HG03045 (cell line): ENCODE data around the gene MCF2L.

Source experiments
- ATAC-seq: cut with Tn5 transposase; IDR thresholded peaks from one replicate; pipeline ENCODE4 v1.9.1; 2021; ENCODE audit warnings: mild to moderate bottlenecking, moderate library complexity; ENCODE audit not compliant: unreplicated experiment

MCF2L gene

DNA sequence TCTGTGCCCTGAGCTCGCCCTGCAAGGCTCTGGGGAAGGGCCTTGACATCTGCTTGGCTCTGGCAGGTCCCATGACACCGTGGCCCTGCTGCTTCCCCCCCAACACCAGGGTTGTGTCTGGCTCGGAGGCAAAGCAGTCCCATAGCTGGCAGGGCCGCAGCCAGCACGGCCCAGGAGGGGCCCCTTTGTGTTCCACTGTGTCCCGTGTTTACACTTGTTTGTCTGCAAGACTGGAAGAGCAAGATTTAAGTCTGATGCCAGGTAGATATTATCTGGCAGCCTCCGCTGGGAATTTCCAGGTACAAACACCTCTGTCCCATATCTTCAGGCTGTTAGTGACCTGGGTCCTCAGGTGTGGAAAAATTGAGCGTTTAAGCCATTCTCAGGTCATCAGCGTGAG lies 44.3 kb downstream of the MCF2L start:
- no peak for ATAC-seq

DNA sequence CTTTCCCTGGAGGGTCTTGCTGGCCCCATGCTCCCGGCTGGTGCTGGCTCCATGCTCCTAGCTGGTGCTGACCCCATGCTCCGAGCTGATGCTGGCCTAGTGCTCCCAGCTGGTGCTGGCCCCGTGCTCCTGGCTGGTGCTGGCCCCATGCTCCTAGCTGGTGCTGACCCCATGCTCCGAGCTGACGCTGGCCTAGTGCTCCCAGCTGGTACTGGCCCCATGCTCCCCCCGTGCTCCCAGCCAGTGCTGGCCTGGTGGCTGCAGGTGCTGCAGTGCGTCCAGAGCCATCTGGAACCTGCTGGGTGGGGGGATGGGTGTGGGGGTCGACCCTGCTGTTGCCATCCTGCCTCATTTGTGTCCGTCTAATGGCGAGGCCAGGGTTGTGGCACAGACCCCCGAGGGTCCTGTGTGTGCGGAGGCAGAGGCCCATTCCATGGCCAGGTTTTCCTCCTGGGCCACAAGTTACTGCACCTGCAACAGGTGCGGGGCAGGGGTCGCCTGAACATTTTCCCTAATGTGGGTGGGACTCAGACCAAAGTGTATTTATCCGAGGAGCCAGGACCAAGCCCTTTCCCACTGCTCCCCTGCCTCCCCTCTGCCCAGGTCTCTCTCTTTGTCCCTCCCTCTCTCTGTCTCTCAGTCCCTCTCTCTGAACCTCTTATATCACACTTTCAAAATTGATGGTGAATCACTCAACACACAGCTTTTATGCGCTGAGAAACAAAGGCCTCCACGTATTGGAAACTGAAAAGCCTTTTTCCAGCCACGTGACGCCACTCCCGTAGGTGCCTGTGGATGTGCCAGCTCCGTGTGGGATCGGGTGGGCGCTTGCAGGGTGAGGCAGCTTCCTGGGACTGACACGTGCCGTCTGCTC lies 45.1 kb downstream of the MCF2L start:
- ATAC-seq, result no peak

DNA sequence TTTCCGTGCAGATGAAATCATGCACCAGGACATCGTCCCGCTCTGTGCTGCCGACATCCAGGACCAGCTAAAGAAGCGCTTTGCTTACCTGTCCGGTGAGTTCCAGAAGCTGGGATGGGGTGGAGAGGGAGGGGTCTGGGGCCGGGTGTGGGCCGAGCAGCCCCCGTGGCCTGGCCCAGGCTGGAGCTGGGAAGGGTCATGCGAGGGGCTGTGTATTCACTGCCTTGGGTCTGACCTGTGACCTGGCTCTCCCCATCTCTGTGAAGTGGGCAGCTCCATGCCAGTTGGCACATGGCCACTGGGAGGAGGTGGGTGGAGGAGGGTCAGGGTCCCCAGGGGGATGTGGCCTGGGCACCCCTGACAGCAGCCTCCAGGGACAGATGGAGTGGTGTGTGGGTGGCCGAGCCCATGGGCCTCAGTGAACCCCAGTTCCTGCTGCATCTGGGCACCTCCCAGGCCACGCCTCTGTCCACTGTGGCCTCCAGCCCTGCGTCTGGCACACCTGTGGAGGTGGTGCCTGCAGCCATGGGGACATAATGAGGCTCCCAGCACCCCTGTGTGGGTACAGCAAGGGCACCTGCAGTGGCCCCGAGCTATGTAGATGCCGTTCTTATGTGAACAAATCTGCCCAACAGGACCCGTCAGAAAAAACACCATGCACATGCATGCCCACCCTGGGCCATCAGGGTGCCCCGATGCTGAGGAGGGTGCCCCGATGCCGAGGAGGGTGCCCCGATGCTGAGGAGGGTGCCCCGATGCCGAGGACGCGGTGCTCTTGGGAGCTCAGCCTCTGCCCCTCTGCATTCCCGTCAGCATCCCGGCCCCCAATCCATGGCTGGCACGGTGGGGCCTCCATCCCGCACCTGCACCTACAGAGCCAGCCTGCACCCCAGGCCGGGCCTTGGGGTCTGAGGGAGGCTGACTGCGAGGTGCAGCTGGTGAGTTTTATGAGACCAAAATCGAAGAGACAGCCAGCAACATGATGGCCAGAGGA lies 46.0 kb downstream of the MCF2L start:
- no peak for ATAC-seq

DNA sequence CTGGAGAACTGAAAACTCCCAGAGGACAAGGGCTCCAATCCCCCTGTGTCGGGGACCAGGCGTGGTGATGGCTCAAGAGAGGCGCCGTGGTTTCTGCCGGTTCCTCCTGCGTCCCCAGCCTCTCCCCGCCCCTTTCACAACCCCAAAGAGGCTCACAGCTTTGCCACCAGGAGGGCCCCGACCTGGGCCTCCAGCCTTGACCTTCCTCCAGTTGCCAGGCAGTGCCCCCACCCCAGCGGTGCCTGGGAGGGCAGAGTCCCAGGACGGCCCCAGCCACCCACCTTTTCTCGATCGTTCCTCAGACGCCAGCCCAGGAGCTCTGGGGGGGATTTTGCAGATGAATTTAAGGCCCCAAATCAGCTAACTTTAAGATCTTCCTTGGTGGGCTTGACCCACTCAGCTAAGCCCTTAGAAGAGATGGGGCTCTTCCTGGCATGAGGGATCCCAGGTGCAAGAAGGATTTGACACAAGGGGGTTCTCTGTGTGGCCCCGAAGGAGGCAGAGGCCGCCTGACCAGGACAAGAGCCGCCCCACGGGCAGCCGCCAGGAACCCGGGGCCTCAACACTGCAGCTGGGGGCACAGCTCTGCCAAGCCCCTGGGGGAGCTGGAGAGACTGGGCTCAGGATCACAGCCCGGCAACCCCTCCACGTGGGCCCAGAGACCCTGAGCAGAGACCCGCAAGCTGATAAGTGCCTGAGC lies 47.0 kb downstream of the MCF2L start:
- no peak for ATAC-seq

DNA sequence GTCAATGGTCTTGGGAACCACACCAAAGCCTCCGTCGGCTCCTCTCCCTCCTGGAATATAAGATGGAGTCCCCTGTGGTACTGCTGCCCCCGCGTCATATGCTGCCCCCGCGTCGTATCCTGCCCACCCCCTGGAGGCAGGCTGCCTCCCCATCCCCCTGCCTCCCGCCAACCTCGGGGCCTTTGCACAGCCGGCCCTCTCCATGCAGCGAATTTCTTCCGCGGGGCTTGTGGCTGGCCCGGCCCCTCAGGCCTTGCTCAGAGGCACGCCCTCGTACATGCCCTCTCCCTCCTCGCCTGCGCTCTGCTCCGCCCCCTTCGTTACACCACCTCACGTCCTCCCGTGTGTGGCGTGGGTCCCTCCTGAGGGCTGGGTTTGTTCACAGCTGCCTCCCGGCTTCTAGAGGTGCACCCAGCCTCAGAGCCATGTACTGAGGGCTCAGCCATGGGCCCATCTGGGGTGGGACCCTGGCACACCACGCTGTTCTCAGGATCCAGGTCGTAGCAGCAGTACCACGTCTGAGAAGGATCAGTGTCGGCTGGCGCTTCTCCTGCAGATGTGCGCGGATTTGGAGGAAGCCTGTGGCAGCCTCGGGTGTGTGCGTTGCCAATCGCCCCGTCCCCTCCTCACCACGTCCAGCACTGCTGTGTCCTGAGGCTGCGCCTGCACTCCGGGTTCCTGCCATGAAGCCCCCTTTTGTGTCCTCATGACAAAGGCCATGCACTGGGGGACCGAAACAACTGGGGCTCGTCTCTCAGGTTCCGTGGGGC lies 47.7 kb downstream of the MCF2L start:
- ATAC-seq, result no peak

DNA sequence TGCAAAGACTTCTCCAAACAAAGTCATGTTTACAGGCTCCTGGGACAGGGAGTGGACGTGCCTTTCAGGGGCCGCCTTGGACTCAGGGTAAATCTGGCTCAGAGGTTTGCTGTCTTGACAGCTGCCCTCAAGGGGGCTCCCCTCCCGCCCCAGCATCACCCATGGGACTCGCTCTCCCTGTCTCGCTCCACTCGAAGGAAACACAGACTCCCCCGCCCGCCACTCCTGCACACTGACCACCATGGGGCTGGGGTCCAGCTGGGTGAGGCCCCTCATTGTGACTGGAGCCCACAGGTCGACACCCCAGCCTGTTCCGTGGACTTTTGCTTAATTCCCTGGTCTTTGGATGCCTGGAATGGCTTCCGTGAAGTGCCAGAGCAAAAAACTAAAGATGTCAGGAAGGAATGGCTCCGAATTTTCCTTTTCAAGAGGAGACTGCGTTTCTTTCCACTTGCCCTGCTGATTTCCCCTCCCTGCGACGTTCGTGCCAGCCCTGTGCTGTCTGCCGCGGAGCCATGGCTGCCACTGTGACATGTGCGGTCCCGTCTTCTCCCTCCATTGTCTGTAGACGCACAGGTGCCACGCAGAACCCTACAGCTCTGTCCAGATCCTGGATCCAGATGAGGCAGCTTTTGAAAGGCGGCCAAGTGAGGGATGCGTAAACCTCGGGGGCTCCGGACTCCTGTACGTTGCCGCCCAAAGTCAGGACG lies 48.6 kb downstream of the MCF2L start:
- ATAC-seq, result no peak

DNA sequence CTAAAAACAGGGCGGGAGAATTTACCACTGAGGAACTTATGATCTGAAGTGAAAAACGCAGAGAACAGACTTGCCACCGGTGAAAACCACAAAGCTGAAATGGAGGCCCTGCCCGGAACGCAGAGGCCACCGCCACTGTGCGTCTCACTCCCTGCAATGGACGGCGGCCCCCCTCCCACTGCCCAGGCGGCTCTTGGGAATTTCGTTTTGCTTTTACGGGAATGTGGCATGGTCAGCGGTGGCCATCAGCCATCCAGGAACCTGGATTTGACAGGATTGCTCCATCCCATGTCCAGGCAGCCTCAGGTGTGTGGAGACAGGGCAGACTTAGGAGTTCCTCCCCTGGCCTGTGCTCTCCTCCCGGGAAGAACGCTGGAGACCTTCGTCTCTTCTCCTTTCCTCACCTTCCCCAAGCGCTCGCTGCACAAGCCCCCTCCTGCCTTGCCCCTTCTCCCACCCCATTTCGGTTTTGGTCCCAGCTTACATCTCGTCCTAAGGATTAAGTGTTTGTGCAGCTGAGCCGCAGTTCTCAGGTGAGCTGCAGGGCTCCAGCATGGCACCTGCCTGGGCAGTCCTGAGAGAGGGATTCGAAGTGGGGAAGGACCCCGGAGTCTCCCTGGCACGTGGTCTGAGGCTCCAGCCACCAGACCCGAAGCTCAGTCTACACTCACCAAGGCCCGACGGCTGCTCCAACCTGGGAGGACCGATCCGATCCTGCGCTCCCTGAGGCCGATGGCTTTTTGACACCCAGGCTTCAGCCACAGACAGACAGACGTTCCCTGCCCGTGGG lies 49.9 kb downstream of the MCF2L start:
- ATAC-seq, result no peak

DNA sequence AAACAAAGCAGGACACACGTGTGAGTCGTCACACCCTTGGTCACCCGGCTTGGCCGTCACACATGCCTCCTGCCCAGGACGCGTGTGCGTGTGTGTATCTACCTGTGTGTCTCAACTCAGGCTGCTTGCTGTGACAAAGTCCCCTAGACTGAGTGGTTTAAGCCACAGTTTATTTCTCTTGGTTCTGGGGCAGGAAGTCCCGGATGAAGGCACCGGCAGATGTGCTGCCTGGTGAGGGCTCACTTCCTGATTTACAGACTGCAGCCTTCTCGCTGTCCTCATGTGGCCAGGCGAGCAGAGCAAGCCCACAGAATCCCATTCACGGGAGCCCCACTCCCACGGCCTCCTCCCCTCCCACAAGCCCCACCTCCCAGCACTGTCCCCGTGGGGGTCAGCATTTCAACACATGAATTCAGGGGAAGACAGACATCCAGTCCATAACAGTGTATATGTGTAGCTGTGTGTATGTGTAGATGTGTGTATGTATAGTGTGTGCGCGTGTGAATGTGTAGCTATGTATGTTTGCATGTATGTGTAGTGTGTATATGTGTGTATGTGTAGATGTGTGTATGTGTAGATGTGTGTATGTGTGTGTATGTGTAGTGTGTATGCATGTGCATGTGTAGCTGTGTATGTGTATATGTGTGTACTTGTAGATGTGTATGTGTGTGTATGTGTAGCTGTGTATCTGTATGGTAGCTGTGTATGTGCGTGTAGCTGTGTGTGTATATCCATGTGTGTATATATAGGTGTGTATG lies 51.5 kb downstream of the MCF2L start:
- no peak for ATAC-seq

DNA sequence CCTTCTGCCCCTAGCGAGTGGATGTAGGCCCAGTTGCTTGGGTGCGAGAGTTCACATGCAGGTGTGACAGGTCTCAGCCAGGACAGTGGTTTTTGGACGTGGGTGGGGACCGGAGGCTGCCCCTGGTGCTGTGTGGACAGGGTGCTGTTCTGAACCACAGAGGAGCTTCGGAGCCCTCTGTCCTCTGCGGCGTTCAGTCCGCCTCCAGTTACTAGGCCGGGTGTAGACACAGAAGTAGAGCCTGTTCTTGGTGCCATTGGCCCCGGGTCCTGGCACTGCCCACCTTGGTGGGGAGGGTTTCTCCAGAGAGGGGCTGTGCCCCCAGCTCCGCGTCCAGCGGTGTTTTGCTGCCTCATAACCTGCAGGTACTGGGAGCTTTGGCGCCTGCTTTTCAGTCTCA lies 52.4 kb downstream of the MCF2L start:
- ATAC-seq, result no peak

DNA sequence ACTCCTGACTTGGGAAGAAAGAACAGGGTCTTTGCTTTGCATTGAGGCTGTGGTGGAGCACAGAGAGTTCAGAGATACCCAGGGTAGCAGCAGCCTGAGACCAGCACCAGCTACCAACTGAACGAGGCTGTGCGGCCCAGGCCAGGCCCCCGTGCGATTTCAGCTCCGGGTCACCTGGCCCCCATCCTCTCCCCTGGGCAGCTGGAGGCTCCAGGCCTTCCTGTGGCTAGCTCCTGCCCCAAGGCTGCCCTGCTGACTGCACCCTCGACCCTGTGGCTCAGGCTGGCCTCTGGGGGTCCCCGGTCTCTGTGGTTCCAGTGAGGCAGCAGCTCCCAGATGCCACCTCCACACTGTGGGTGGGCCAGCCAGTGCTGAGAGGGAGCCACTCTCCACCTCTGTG lies 52.8 kb downstream of the MCF2L start:
- ATAC-seq, result no peak

DNA sequence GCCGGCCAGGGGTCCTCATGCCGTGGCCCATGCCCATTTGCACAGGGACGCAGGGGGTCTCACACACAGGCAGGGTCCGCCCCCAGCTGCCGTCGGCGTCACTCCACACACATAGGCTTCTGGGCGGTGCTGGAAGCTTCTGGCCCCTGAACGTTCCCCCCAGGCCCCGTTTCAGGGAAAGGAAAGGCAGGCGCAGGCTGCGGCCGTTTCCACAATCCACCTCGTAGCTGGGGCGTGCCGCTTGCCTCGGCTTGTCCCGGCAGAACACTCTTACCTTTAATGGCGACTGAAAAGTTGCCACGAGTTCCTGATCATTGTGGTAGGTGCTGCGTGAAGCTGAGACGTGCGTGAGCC lies 53.4 kb downstream of the MCF2L start:
- ATAC-seq, result no peak

DNA sequence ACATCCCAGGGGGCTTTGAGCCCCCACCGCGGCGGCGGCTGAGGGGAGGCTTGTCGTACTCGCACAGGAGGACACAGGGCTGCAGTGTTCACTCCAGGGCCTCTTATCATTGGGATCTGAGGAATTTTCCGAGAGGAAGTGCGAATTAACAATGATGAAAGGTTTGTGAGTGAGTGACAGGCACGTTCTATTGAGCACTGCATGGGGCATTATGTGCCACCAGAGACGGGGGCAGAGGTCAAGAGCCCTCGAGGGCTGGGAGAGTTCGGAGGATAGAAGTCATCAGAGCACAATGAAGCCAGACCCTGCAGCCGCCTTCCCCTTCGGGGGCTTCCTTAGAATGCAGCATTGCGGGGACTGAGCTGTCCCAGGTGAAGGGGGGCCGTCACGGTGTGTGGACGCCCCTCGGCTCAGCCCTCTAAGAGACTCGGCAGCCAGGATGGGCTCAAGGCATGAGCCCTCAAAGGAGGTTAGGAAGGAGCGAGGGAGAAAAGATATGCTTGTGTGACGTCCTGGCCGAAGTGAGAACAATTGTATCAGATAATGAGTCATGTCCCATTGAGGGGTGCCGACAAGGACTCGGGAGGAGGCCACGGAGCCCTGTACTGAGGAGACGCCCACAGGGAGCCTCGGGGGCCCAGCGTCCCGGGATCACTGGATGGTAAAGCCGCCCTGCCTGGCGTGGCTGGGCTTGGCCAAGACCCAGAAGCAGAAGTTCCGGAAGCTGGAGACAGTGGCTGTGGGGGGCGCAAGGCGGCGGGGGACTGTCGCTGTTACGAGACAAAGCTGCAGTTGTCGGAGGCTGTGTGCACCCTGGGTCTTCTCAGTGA lies 53.9 kb downstream of the MCF2L start:
- no peak for ATAC-seq

DNA sequence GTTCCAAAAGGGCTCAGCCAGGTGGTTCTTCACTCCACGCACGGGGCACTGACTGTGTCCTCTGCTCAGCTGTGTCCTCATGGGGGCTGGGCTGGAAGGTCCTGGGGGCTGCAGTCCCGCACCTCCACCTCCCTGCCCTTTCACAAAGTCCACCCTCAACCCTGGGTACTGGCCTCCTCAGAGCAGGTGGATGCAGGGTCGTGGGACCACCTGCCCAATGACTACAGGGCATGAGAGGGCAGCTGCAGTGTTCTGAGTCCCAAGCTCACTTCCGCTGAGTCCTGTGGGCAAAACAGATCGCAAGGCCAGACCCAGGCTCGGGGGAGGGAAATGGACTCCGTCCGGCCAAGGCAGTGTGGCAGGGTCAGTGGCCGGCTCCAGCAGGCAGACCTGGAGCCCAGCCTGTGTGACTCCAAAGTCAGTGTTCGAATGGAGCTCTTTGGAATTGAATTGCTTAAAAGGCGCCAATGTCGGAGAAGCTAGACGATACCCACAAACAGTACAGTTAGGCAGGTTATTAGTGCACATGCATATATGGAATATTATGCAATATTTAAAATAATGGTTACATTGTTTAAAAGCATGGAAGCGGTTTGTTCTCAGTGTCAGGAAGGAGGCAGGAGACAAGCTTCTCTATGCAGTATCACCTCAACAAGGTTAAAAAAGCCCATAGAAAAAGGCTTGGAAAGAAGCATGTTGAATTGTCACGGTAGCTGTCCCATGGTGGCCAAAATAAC lies 54.8 kb downstream of the MCF2L start:
- ATAC-seq, result no peak

DNA sequence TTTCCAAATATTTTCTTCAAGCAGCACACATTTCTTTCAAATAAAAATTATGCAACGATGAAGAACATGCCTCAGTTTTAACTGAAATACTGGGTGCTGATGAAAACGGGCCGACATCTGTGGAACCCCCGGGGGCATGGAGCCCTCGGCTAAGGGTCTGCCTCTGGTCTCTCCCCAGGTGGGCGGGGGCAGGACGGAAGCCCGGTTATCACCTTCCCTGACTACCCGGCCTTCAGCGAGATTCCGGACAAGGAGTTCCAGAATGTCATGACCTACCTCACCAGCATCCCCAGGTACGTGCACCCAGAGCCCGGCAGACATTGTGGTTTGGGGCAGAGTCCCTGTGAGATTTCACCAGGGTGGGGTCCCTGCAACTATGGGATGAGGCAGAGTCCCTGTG lies 55.5 kb downstream of the MCF2L start:
- ATAC-seq, result no peak

DNA sequence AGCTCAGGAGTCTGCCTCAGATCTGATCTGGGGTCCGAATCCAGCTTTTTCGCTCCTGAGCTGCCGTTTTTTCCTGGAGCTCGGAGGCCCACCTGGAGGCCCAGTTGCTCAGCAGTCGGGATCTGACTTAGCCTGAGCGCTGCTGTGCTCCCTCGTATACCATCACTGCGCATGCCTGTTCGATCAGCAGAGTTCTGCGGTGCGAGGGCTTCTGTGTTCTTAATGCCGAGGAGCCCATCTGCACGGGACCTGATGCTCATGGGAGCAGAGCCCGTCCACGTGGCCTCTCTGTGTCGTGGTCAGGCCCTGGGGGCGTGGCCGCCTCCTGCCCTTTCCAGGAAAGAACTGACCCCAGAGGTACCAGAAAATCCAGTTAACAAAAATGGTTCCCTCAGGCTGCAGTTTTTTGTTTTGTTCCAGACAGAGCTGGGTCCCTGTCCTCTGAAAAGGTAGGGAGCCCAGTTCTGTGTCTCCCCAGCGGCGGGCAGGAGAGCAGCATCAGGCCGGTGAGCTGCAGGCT lies 57.4 kb downstream of the MCF2L start:
- no peak for ATAC-seq

DNA sequence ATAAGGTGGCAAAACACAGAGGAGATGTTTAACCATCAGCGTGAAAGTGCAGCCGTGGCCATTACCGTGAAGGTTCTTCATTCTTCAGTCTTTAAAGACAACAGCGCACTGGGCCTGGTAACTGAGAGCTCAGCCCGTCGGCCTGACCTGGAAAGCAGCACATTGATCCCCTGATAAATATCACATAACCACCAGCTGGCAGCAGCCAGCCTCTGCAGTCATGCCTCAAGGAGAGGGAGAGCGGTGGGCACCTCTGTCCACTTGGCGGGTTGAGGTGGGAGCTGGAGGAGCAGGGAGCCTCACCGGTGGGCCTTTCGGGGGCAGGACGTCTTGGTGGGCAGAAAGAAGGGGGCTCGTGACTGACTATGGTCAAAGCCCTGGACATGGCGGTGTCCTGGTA lies 58.1 kb downstream of the MCF2L start:
- ATAC-seq, result no peak

DNA sequence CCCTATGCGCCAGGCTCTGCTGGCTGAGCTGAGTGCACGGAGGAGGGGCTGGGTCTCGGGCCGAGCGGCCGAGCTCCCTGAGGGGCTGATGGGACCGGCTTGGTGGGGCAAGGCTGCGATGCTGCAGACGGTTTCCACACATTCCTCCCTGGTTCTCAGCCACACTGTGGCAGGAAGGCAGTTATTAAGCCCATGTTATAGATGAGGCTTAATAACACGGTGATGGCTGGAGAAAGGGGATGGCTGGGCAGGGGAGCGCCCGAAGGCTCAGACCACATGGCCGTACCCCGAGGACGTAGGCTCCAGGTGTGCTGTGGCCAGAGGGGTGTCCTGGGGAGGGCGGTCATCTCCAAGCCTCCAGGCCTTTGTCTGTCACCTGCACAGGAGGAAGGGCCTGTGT lies 58.6 kb downstream of the MCF2L start:
- ATAC-seq, result no peak
